Activated CD4-positive, CD25-positive, alpha-beta regulatory T cell treated with anti-CD3 and anti-CD28 coated beads, Interleukin-2, amount 50 U/mL, for 16 hours (primary cell): Measurements from ENCODE around the gene MINDY4B.
"Not testable (repeated sequence)": the region's sequence is repeated elsewhere in the genome, so short reads cannot be mapped to it uniquely, and the experiment has no call there.

Source experiments
- DNase-seq: peaks from one replicate; pipeline ENCODE4 v3.0.0-alpha.2; 2020; ENCODE audit warnings: low read depth, low spot score

Gene MINDY4B

GRCh38 chr3:150898046-150898754 is 7.0 kb downstream of the MINDY4B start:
- no peak for DNase-seq

DNA sequence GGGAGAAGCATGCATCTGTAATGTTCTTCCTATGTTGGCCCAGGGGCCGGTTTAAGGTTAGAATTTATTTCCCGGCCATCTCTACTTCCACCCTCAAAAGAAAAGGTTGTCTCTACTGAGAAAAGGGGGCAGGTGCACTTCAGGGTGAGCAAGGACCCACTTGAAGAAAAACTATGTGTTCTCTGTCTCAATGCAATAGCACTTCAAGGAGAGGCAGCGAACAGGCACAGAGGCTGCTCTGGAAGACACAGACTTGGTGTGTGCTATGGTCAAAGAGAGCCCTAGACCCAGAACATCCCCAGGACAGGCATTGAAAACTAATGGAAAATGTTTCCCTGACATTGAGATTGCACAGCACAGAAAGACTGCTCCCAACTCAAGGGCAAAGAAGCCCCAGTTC is 7.6 kb downstream of the MINDY4B start:
- no peak for DNase-seq

GRCh38 chr3:150890831-150891230 is 14.4 kb downstream of the MINDY4B start:
- DNase-seq, result no peak

DNA sequence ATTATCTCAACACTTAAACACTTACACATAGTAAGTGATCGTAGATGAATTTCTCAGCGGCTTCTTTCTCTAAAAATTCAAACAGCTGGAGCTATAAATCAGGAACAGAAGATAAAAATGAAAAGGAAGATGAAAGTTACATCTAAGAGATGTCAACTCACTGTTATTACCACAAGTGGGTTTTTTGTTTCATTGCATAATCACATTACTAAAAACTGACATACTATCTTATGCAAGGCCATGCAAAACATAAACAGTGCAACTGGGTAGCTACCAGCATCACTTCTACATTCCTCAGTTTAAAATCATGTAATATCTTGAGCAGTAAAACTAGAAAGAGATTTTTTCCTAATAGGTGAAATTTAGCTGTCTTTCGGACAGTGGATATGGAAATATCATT is 14.9 kb downstream of the MINDY4B start:
- no peak for DNase-seq

DNA sequence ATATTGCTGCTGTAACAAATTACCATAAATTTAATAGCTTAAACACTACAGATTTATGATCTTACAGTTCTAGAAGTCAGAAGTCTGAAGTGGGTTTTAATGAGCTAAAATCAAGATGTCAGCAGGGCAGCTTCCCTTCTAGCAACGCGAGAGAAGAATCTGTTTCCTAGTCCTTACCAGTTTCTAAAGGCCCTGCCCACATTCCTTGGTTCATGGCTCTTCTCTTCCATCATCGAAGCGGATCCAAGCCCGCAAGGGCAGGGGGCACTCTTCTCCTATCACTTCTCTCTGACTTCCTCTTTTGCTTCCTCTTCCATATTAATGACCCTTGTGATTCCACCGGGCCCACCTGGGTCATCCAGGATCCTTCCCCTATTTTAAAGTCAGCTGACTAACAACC is 16.1 kb downstream of the MINDY4B start:
- no peak for DNase-seq

- DNase-seq, result no peak
Observed at GRCh38 chr3:150887031-150887430, 18.2 kb downstream of the MINDY4B start.

- no peak for DNase-seq
Observed at GRCh38 chr3:150885535-150885934, 19.7 kb downstream of the MINDY4B start.

GRCh38 chr3:150878996-150879575 is 26.2 kb downstream of the MINDY4B start:
- DNase-seq, result no peak

GRCh38 chr3:150878290-150878689 is 26.9 kb downstream of the MINDY4B start:
- no peak for DNase-seq

GRCh38 chr3:150877303-150877702 is 27.9 kb downstream of the MINDY4B start:
- no peak for DNase-seq

DNA sequence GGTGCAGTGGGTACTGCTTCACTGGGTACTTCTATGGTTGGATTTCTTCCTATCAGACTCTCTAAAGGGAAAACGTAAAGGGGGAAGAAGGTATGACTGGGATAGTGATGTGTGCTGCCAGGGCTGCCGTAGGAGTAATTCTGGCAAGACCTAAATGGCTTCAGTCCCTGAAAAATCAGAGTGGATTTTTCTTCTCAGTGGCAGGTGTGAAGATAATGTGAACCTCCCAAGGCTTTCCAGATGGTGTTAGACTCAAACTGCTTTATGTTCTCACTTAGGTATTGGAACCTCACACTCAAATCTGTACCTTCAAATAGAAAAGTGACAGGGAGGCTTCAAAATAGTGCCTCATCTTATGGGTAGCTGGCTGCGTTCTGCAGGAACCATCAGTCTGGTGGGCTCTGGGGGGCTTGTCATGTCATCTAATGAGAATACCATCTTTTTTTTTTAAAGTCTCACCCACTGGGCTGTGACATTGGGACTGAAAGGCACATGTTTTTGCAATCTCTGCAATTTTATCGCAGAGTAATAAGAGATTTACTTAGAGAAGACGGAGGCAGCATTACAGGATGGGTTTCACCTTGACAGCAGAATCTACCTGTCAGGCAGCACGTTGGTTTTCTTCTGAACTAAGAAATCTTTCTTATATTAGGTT is 28.5 kb downstream of the MINDY4B start:
- DNase-seq, result no peak

DNA sequence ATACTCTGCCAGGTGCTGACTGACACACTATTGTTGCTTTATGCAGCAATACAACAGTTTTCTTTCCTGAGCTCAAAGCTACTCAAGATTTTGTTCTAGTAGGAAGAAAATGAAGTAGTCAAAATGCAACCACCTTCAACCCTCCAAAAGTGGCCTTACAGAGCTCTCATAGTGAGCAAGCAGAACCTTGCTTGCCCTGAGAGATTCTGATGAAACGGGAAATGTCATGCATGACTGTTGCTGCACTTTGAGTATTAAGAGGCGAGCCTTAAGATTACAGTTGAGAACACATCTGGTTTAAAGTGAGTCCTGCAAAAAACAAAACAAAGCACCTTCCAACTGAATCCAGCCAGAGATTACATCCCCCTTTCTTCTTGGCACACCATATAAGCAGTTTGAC is 29.7 kb downstream of the MINDY4B start:
- no peak for DNase-seq

GRCh38 chr3:150874666-150875219 is 30.5 kb downstream of the MINDY4B start:
- DNase-seq, result no peak

GRCh38 chr3:150871192-150871591 is 34.0 kb downstream of the MINDY4B start:
- DNase-seq, result no peak

DNA sequence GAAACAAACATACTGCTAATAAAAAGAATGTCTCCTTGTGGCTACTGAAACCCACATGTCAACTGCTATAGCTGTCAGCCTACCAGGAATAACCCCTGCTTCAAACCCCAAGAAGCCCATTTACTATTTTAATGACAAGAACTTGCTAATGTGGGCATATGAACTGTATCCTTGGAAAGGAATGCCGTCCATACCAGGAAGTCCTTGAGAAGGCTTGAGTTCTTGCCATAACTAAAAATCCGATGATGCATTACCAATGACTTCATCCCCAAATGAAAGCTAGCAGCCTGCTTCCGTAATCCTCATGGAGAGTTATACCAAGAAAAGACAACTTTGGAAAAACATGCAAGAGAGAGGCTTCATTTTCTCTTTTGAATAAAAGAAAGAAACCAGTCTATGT is 34.8 kb downstream of the MINDY4B start:
- DNase-seq, result no peak

DNA sequence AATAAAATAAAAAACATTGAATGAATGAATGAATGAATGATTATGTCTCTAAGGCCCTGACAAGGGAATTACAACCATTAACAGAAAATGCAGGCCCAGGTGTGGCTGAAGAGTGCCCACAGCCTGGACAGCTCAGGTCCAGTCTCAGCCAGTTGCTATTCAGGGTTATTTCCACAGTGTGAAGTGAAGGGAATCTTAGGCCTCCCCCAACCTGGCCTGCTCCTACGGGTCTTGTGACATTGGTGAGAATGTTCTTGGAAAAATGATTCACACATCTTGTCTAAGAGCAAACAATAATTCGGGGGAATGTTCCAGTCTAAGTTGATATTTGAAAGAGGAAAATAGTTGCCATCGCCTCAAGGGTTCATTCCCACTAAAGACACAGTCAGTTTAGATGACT is 37.0 kb downstream of the MINDY4B start:
- DNase-seq, result no peak

- DNase-seq, result no peak
Observed at GRCh38 chr3:150867434-150867833, 37.8 kb downstream of the MINDY4B start.

- DNase-seq, result not testable (repeated sequence)
Observed at GRCh38 chr3:150863921-150864320, 41.3 kb downstream of the MINDY4B start.

- no peak for DNase-seq
Observed at GRCh38 chr3:150861851-150862250, 43.4 kb downstream of the MINDY4B start.

- DNase-seq, result not testable (repeated sequence)
Observed at GRCh38 chr3:150857936-150858335, 47.3 kb downstream of the MINDY4B start.

GRCh38 chr3:150850191-150850590 is 55.0 kb downstream of the MINDY4B start:
- DNase-seq, result no peak

DNA sequence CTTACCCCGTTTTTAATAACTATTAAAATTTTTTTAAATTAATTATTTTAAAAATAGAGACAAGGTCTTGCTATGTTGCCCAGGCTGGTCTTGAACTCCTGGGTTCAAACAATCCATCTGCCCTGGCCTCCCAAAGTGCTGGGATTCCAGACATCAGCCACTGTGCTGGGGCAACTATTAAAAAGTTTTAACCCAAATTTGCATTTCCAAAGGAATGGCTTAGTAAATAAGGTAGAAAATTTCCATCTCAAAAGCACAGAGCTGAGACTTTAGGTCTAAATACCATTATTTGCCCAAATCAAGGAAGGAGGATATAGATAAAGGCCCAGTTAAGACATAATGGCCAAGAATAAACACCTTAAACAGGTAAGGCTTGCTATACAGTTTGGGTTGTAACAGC is 56.4 kb downstream of the MINDY4B start:
- DNase-seq, result no peak

DNA sequence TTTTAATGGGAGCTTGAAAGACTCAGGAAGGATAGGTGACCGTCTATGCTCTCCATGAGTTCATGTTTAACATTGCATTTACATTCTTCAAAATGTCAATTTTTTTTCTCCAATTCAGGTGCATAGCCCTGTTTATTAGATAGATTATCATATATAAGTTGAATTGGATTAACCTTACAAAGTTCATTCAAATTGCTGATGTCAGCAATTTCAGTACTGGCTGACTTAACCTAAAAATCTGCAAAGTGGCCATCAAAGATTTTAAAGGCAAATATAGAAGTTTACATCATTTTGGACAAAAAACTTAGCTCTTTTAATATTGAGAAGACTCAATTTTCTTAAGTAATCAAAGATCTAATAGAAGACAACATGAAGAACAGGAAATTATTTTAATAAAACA is 57.8 kb downstream of the MINDY4B start:
- DNase-seq, result no peak
